Progenitor cell of endocrine pancreas (in vitro differentiated cells): Measurements from ENCODE around the gene MAGI1. TPM values are rescaled to one million over a fixed set of nuclear protein-coding genes. Genes with fewer than 3 reads are reported as not detected.
A peak's percentile ranks its signal among the peaks of the same experiment; 100 is the strongest.

ENCODE experiments used
- DNase-seq: peaks from one replicate; pipeline ENCODE4 v3.0.0; 2021; ENCODE audit warnings: low spot score; ENCODE audit not compliant: unreplicated experiment
- H3K27ac Mint-ChIP-seq: 2 replicates; pipeline ENCODE4 v1.8.0; 2021; ENCODE audit warnings: mild to moderate bottlenecking, moderate library complexity, mixed read lengths
- H3K27me3 Mint-ChIP-seq: 2 replicates; pipeline ENCODE4 v1.8.0; 2021; ENCODE audit warnings: mixed read lengths
- H3K36me3 Mint-ChIP-seq: 2 replicates; pipeline ENCODE4 v1.8.0; 2022; ENCODE audit warnings: mixed read lengths; ENCODE audit not compliant: insufficient read depth
- H3K4me1 Mint-ChIP-seq: 2 replicates; pipeline ENCODE4 v1.8.0; 2021; ENCODE audit warnings: low read depth, mixed read lengths
- H3K4me3 Mint-ChIP-seq: 2 replicates; pipeline ENCODE4 v1.8.0; 2021; ENCODE audit warnings: low read depth, mild to moderate bottlenecking, moderate library complexity, mixed read lengths
- H3K9me3 Mint-ChIP-seq: 2 replicates; pipeline ENCODE4 v1.8.0; 2021; ENCODE audit warnings: low read depth, mixed read lengths
- CTCF ChIP-seq: fragments of 200-600 bp; sonication (generic); IDR thresholded peaks from one replicate; pipeline ENCODE4 v1.5.0; 2021; ENCODE audit warnings: antibody characterized with exemption, mild to moderate bottlenecking; ENCODE audit not compliant: unreplicated experiment
- total RNA-seq: library from RNA; stranded (reverse); gene quantifications from 2 replicates; pipeline ENCODE4 v1.2.1, GENCODE V29; 2021

MAGI1 gene
- total RNA-seq, 1 donor from 2014 or later = 142 TPM

GRCh38 chr3:65983100-65983499 lies 55.6 kb downstream of the MAGI1 start:
- H3K36me3 Mint-ChIP-seq = peaks cover 3% of the 10 kb centered on the region
- no peaks in the 10 kb centered on the region for H3K27me3 Mint-ChIP-seq
- no peak overlapping the region for H3K4me3 Mint-ChIP-seq
- no peak overlapping the region for H3K27ac Mint-ChIP-seq
- TF ChIP-seq CTCF = no peak
- DNase-seq = no peak
- H3K4me1 Mint-ChIP-seq = peaks cover 22% of the 10 kb centered on the region
- no peaks in the 10 kb centered on the region for H3K9me3 Mint-ChIP-seq

GRCh38 chr3:65979731-65980130 lies 59.0 kb downstream of the MAGI1 start:
- no peaks in the 10 kb centered on the region for H3K27me3 Mint-ChIP-seq
- no peak for TF ChIP-seq CTCF
- H3K36me3 Mint-ChIP-seq = peaks cover 9% of the 10 kb centered on the region
- peaks cover 10% of the 10 kb centered on the region for H3K4me1 Mint-ChIP-seq
- H3K9me3 Mint-ChIP-seq = no peaks in the 10 kb centered on the region
- no peak overlapping the region for H3K4me3 Mint-ChIP-seq
- DNase-seq = no peak
- peak overlapping the region; percentile 35 for H3K27ac Mint-ChIP-seq

GRCh38 chr3:65979162-65979561 lies 59.6 kb downstream of the MAGI1 start:
- peak overlapping the region; percentile 35 for H3K27ac Mint-ChIP-seq

GRCh38 chr3:65978116-65978515 lies 60.6 kb downstream of the MAGI1 start:
- TF ChIP-seq CTCF = no peak
- no peak for DNase-seq
- Mint-ChIP-seq H3K4me1 (peaks cover 5% of the 10 kb centered on the region), H3K9me3 (no peaks in the 10 kb centered on the region), H3K27ac (peak overlapping the region; percentile 86), H3K36me3 (peaks cover 16% of the 10 kb centered on the region), H3K27me3 (no peaks in the 10 kb centered on the region), H3K4me3 (no peak overlapping the region)

More at GRCh38 chr3:65979162-65979561, 59.6 kb downstream of the MAGI1 start:
- H3K9me3 Mint-ChIP-seq = no peaks in the 10 kb centered on the region
- peaks cover 10% of the 10 kb centered on the region for H3K4me1 Mint-ChIP-seq
- H3K27me3 Mint-ChIP-seq = no peaks in the 10 kb centered on the region
- no peak for TF ChIP-seq CTCF
- DNase-seq = no peak
- H3K4me3 Mint-ChIP-seq = no peak overlapping the region
- peaks cover 14% of the 10 kb centered on the region for H3K36me3 Mint-ChIP-seq

GRCh38 chr3:65975032-65975431 lies 63.7 kb downstream of the MAGI1 start:
- TF ChIP-seq CTCF = no peak
- Mint-ChIP-seq H3K27ac (no peak overlapping the region), H3K9me3 (no peaks in the 10 kb centered on the region), H3K36me3 (peaks cover 17% of the 10 kb centered on the region), H3K4me1 (peaks cover 15% of the 10 kb centered on the region), H3K27me3 (no peaks in the 10 kb centered on the region), H3K4me3 (no peak overlapping the region)
- DNase-seq = no peak
